ENCODE measurements around the gene SGMS1. TPM values are rescaled to one million over a fixed set of nuclear protein-coding genes. Genes with fewer than 3 reads are reported as not detected.
"Not testable (repeated sequence)": the region's sequence is repeated elsewhere in the genome, so short reads cannot be mapped to it uniquely, and the experiment has no call there.

SGMS1 gene
- total RNA-seq, 4 donors from 2014 or later, result 28.3 to 44.5 (median 41.7) TPM

GRCh38 chr10:50574931-50575330 lies 48.8 kb downstream of the SGMS1 start:
- in situ Hi-C loops (cut with MboI; ENCODE audit: low pct_ligation_motif_present in 1 of 4, low pct_unique_long_range_greater_than_20kb in 1 of 4, low sequenced_read_pairs in 3 of 4), result no loop called here
- Histone ChIP-seq H3K36me3 (no peaks in the 10 kb centered on the region), H3K9me3 (peaks cover 0 to 4% of the 10 kb centered on the region in 2 donors), H3K4me1 (peaks cover 20 to 33% (median 28%) of the 10 kb centered on the region in 4 donors), H3K4me3 (no peak overlapping the region), H3K27ac (no peak overlapping the region), H3K27me3 (no peaks in the 10 kb centered on the region)
- TF ChIP-seq POLR2A (IDR thresholded peaks at IDR 0.05) (no peak), POLR2AphosphoS5 (IDR thresholded peaks at IDR 0.05) (no peak), CTCF (IDR thresholded peaks at IDR 0.05) (no peak), EP300 (IDR thresholded peaks at IDR 0.05; ENCODE audit: low read depth) (no peak)
- 94 to 96% methylated on average over 5 of the region's 5 CpGs for WGBS, 2 donors (ENCODE audit: low coverage in 1 of 2)
- DNase-seq, result no peak
- intact Hi-C loops (cut with DNase I; ENCODE audit: low total_unique reads), result no loop called here

GRCh38 chr10:50574305-50574704 lies 49.5 kb downstream of the SGMS1 start:
- no peak overlapping the region for H3K27ac ChIP-seq
- DNase-seq, result no peak
- H3K36me3 ChIP-seq, result no peaks in the 10 kb centered on the region
- H3K4me3 ChIP-seq, result no peak overlapping the region
- H3K4me1 ChIP-seq, result peaks cover 20 to 27% (median 25%) of the 10 kb centered on the region in 4 donors
- no peaks in the 10 kb centered on the region for H3K27me3 ChIP-seq
- TF ChIP-seq CTCF (IDR thresholded peaks at IDR 0.05) (no peak), POLR2A (IDR thresholded peaks at IDR 0.05) (no peak), EP300 (IDR thresholded peaks at IDR 0.05; ENCODE audit: low read depth) (no peak), POLR2AphosphoS5 (IDR thresholded peaks at IDR 0.05) (no peak)
- intact Hi-C loops (cut with DNase I; ENCODE audit: low total_unique reads) (no loop called here), in situ Hi-C loops (cut with MboI; ENCODE audit: low pct_ligation_motif_present in 1 of 4, low pct_unique_long_range_greater_than_20kb in 1 of 4, low sequenced_read_pairs in 3 of 4) (no loop called here)
- peaks cover 0 to 4% of the 10 kb centered on the region in 2 donors for H3K9me3 ChIP-seq

DNA sequence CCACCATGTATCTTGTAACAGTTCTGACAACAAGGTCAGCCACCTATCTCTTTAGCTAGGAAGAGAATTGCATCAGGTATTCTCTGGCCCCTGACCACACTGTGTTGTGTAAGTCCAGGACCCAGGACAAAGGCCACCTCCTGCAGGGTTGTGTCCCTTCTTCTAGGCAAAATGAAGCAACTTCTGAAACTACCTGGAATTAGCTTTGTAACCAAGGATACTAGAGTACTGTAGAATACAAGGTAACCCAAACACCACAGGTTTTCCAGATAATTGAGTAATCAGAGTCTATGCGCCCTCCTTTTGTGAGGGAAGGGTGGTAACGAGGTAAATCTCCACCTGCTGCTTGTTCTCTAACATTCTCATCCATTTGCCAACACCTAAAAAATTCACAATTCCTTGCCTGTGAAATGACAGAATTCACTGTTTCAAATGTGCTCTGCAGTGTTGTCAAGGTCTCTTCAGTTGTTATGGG lies 51.7 kb downstream of the SGMS1 start:
- H3K4me1 ChIP-seq, result peaks cover 3 to 9% (median 4%) of the 10 kb centered on the region in 4 donors
- in situ Hi-C loops (cut with MboI; ENCODE audit: low pct_ligation_motif_present in 1 of 4, low pct_unique_long_range_greater_than_20kb in 1 of 4, low sequenced_read_pairs in 3 of 4), result no loop called here
- intact Hi-C loops (cut with DNase I; ENCODE audit: low total_unique reads), result no loop called here
- 91 to 100% methylated on average over 2 of the region's 2 CpGs for WGBS, 2 donors (ENCODE audit: low coverage in 1 of 2)
- no peak overlapping the region for H3K27ac ChIP-seq
- H3K27me3 ChIP-seq, result no peaks in the 10 kb centered on the region
- TF ChIP-seq POLR2A (IDR thresholded peaks at IDR 0.05), result no peak
- no peak for TF ChIP-seq EP300 (IDR thresholded peaks at IDR 0.05; ENCODE audit: low read depth)
- no peak for TF ChIP-seq POLR2AphosphoS5 (IDR thresholded peaks at IDR 0.05)
- no peak for TF ChIP-seq CTCF (IDR thresholded peaks at IDR 0.05)
- H3K36me3 ChIP-seq, result no peaks in the 10 kb centered on the region
- H3K4me3 ChIP-seq, result no peak overlapping the region
- peaks cover 0 to 4% of the 10 kb centered on the region in 2 donors for H3K9me3 ChIP-seq
- DNase-seq, result no peak

DNA sequence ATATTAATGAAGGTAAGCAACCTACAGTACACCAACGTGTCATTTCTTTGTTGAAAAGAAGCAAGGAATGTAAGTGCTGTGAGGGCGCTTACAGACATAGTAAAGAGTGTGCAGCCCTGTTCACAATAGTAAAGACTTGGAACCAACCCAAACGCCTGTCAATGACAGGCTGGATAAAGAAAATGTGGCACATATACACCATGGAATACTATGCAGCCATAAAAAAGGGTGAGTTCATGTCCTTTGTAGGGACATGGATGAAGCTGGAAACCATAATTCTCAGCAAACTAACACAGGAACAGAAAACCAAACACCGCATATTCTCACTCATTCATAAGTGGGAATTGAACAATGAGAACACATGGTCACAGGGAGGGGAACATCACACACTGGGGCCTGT lies 55.0 kb downstream of the SGMS1 start:
- WGBS, 2 donors (ENCODE audit: low coverage in 1 of 2), result 99 to 100% methylated on average over 2 to 4 of the region's 4 CpGs
- H3K4me3 ChIP-seq; H3K27ac ChIP-seq; H3K27me3 ChIP-seq; H3K36me3 ChIP-seq; in situ Hi-C loops (cut with MboI; ENCODE audit: low pct_ligation_motif_present in 1 of 4, low pct_unique_long_range_greater_than_20kb in 1 of 4, low sequenced_read_pairs in 3 of 4); intact Hi-C loops (cut with DNase I; ENCODE audit: low total_unique reads); H3K9me3 ChIP-seq; DNase-seq: not testable (repeated sequence)
- peaks cover 0 to 12% (median 4%) of the 10 kb centered on the region in 4 donors for H3K4me1 ChIP-seq

DNA sequence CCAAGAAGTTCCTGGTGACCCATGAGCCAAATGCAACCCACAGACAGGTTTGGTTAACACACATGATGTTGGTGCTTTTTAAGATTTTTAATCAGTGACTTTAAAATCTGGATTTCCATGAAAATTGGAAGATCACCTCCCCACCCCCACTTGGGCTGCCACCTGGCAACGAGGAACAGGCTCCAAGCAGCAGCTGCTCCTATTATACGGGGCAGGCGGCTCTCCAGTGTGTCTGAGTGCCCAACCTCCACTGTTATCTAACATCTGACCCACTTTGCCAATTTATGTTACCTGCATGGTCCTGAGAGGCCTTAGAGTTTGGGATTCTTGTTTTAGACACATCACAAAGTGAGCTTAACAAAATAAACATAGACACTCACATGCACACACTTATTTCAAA lies 56.4 kb downstream of the SGMS1 start:
- in situ Hi-C loops (cut with MboI; ENCODE audit: low pct_ligation_motif_present in 1 of 4, low pct_unique_long_range_greater_than_20kb in 1 of 4, low sequenced_read_pairs in 3 of 4) (no loop called here), intact Hi-C loops (cut with DNase I; ENCODE audit: low total_unique reads) (no loop called here)
- no peaks in the 10 kb centered on the region for H3K9me3 ChIP-seq
- H3K4me3 ChIP-seq, result no peak overlapping the region
- H3K4me1 ChIP-seq, result peaks cover 0 to 13% (median 4%) of the 10 kb centered on the region in 4 donors
- no peak overlapping the region for H3K27ac ChIP-seq
- H3K36me3 ChIP-seq, result no peaks in the 10 kb centered on the region
- TF ChIP-seq POLR2A (IDR thresholded peaks at IDR 0.05) (no peak), EP300 (IDR thresholded peaks at IDR 0.05; ENCODE audit: low read depth) (no peak), CTCF (IDR thresholded peaks at IDR 0.05) (no peak), POLR2AphosphoS5 (IDR thresholded peaks at IDR 0.05) (no peak)
- WGBS, 2 donors (ENCODE audit: low coverage in 1 of 2), result 56 to 59% methylated on average over 3 of the region's 3 CpGs
- DNase-seq, result no peak
- no peaks in the 10 kb centered on the region for H3K27me3 ChIP-seq

Measured in transverse colon (tissue), 4 donors.